H9 (cell line): ENCODE results near the gene CDCP1. TPM values are rescaled to one million over a fixed set of nuclear protein-coding genes. Genes with fewer than 3 reads are reported as not detected.

ENCODE experiments used
- DNase-seq: peaks from one replicate; pipeline ENCODE4 v3.0.0-alpha.2; 2017
- H2AFZ ChIP-seq: one replicate; pipeline ENCODE4 v1.6.1; 2013; ENCODE audit warnings: mild to moderate bottlenecking, low read length, control low read depth, moderate library complexity
- H2AK5ac ChIP-seq: 2 replicates; pipeline ENCODE4 v1.6.1; 2013; ENCODE audit warnings: low read length, control low read depth, mixed read lengths; ENCODE audit not compliant: insufficient read length
- H2BK120ac ChIP-seq: one replicate; pipeline ENCODE4 v1.6.1; 2013; ENCODE audit warnings: low read depth, mild to moderate bottlenecking, low read length, control low read depth, inconsistent platforms; ENCODE audit not compliant: poor library complexity, severe bottlenecking
- H2BK12ac ChIP-seq: 2 replicates; pipeline ENCODE4 v1.6.1; 2013; ENCODE audit warnings: low read length, control low read depth, mixed read lengths, low read depth; ENCODE audit not compliant: insufficient read length
- H2BK15ac ChIP-seq: 2 replicates; pipeline ENCODE4 v1.6.1; 2013; ENCODE audit warnings: low read depth, low read length, control low read depth
- H2BK20ac ChIP-seq: one replicate; pipeline ENCODE4 v1.6.1; 2013; ENCODE audit warnings: low read depth, mild to moderate bottlenecking, low read length, control low read depth, inconsistent platforms; ENCODE audit not compliant: poor library complexity, severe bottlenecking
- H2BK5ac ChIP-seq: 2 replicates; pipeline ENCODE4 v1.6.1; 2013; ENCODE audit warnings: low read length, control low read depth, mixed read lengths; ENCODE audit not compliant: insufficient read length
- H3K14ac ChIP-seq: 2 replicates; pipeline ENCODE4 v1.6.1; 2013; ENCODE audit warnings: low read length, control low read depth; ENCODE audit not compliant: insufficient read depth
- H3K18ac ChIP-seq: 2 replicates; pipeline ENCODE4 v1.6.1; 2013; ENCODE audit warnings: low read depth, mild to moderate bottlenecking, mixed read lengths, low read length, control low read depth; ENCODE audit not compliant: insufficient read length
- H3K23ac ChIP-seq: 2 replicates; pipeline ENCODE4 v1.6.1; 2013; ENCODE audit warnings: low read length, control low read depth, mixed read lengths, low read depth; ENCODE audit not compliant: insufficient read length
- H3K23me2 ChIP-seq: 2 replicates; pipeline ENCODE4 v1.6.1; 2013; ENCODE audit warnings: low read depth, mild to moderate bottlenecking, mixed read lengths, low read length, control low read depth; ENCODE audit not compliant: insufficient read length, poor library complexity, severe bottlenecking
- H3K27ac ChIP-seq: 2 replicates; pipeline ENCODE4 v1.5.1; 2013; ENCODE audit warnings: low read length, control low read depth, mixed read lengths, low read depth; ENCODE audit not compliant: insufficient read length
- H3K27me3 ChIP-seq: 2 replicates; pipeline ENCODE4 v1.6.1; 2013; ENCODE audit warnings: low read length, control low read depth, inconsistent platforms; ENCODE audit not compliant: insufficient read depth
- H3K4ac ChIP-seq: 2 replicates; pipeline ENCODE4 v1.6.1; 2013; ENCODE audit warnings: low read depth, mild to moderate bottlenecking, control low read depth, inconsistent platforms, low read length, moderate library complexity
- H3K4me1 ChIP-seq: 2 replicates; pipeline ENCODE4 v1.6.1; 2013; ENCODE audit warnings: low read length, control low read depth, inconsistent platforms; ENCODE audit not compliant: insufficient read depth
- H3K4me2 ChIP-seq: 2 replicates; pipeline ENCODE4 v1.6.1; 2013; ENCODE audit warnings: low read length, control low read depth, mixed read lengths; ENCODE audit not compliant: insufficient read length, insufficient read depth
- H3K56ac ChIP-seq: 2 replicates; pipeline ENCODE4 v1.6.1; 2013; ENCODE audit warnings: low read depth, mild to moderate bottlenecking, mixed read lengths, low read length, control low read depth; ENCODE audit not compliant: insufficient read length
- H3K79me1 ChIP-seq: 2 replicates; pipeline ENCODE4 v1.6.1; 2013; ENCODE audit warnings: low read depth, mild to moderate bottlenecking, moderate library complexity, low read length, control low read depth, inconsistent platforms; ENCODE audit not compliant: insufficient read depth, poor library complexity, severe bottlenecking
- H3K79me2 ChIP-seq: 2 replicates; pipeline ENCODE4 v1.6.1; 2013; ENCODE audit warnings: low read length, control low read depth, inconsistent platforms; ENCODE audit not compliant: insufficient read depth
- H3K9ac ChIP-seq: 2 replicates; pipeline ENCODE4 v1.6.1; 2013; ENCODE audit warnings: low read length, control low read depth, mixed read lengths; ENCODE audit not compliant: insufficient read length; ENCODE audit errors: extremely low read depth
- H3K9me3 ChIP-seq: one replicate; pipeline ENCODE4 v1.6.1; 2013; ENCODE audit warnings: low read depth, low read length, inconsistent platforms; ENCODE audit not compliant: control insufficient read depth
- H3T11ph ChIP-seq: one replicate; pipeline ENCODE4 v1.6.1; 2013; ENCODE audit warnings: mild to moderate bottlenecking, low read length, control low read depth, inconsistent platforms
- H4K20me1 ChIP-seq: one replicate; pipeline ENCODE4 v1.6.1; 2013; ENCODE audit not compliant: control insufficient read depth, insufficient read length, insufficient read depth
- H4K5ac ChIP-seq: 2 replicates; pipeline ENCODE4 v1.6.1; 2013; ENCODE audit warnings: low read depth, mild to moderate bottlenecking, mixed read lengths, low read length, control low read depth; ENCODE audit not compliant: insufficient read length
- H4K8ac ChIP-seq: replicated peaks from 2 replicates; pipeline ENCODE4 v1.6.1; 2013; ENCODE audit warnings: low read length, control low read depth, mixed read lengths, low read depth; ENCODE audit not compliant: insufficient read length
- H4K91ac ChIP-seq: 2 replicates; pipeline ENCODE4 v1.6.1; 2013; ENCODE audit warnings: low read depth, mild to moderate bottlenecking, moderate library complexity, mixed read lengths, low read length, control low read depth; ENCODE audit not compliant: insufficient read length
- H3K27ac Mint-ChIP-seq, 3 experiments: 2 replicates in 2 of 3; 3 replicates in 1 of 3; pipeline ENCODE4 v1.8.0; 2020 to 2021; ENCODE audit warnings: mixed read lengths in 3 of 3, mild to moderate bottlenecking in 1 of 3, moderate library complexity in 1 of 3
- H3K27me3 Mint-ChIP-seq: 2 replicates; pipeline ENCODE4 v1.8.0; 2021; ENCODE audit warnings: low read depth, mild to moderate bottlenecking, moderate library complexity, mixed read lengths
- H3K36me3 Mint-ChIP-seq, 3 experiments: 2 replicates in 2 of 3; 3 replicates in 1 of 3; pipeline ENCODE4 v1.8.0; 2020 to 2021; ENCODE audit warnings: low read depth in 3 of 3, mixed read lengths in 3 of 3; ENCODE audit not compliant: insufficient read depth in 1 of 3
- H3K4me1 Mint-ChIP-seq, 2 experiments: 2 replicates each; pipeline ENCODE4 v1.8.0; 2020; ENCODE audit warnings: mixed read lengths in 2 of 2
- H3K4me3 Mint-ChIP-seq, 2 experiments: 2 replicates in 1 of 2; 3 replicates in 1 of 2; pipeline ENCODE4 v1.8.0; 2020 to 2021; ENCODE audit warnings: mild to moderate bottlenecking in 2 of 2, mixed read lengths in 2 of 2, moderate library complexity in 1 of 2
- H3K9me3 Mint-ChIP-seq, 2 experiments: 2 replicates in 1 of 2; 3 replicates in 1 of 2; pipeline ENCODE4 v1.8.0; 2020; ENCODE audit warnings: mild to moderate bottlenecking in 2 of 2, mixed read lengths in 2 of 2, moderate library complexity in 1 of 2
- WGBS: extraction: QIAGEN DNeasy Blood & Tissue Kit; methylation state at CpG from one replicate; pipeline ENCODE4 v1.1.7; 2013; ENCODE audit warnings: missing lambda C conversion rate, low lambda C conversion rate, mixed read lengths; ENCODE audit not compliant: insufficient read length; ENCODE audit errors: extremely low coverage; 5-methylcytosine and 5-hydroxymethylcytosine counted together
- total RNA-seq: library from RNA; stranded (reverse); gene quantifications from 2 replicates; pipeline ENCODE4 v1.2.1, GENCODE V29; 2021
- TF ChIP-seq, protein P1 (sequence below): fragments of 200-600 bp; sonication (generic); conservative IDR thresholded peaks from 3 replicates; pipeline ENCODE4 v1.8.0; 2021; ENCODE audit warnings: antibody characterized with exemption, mild to moderate bottlenecking

The CDCP1 gene
- total RNA-seq, 1 experiment from 2014 or later, result 12.9 TPM

GRCh38 chr3:45060165-45060892 is 85.8 kb downstream of the CDCP1 start:
- Histone ChIP-seq H3K4me1 (peaks cover 2% of the 10 kb centered on the region; the same call in 1 of the 2 replicates), H4K91ac (no peak overlapping the region), H3K9ac (no peak overlapping the region), H3T11ph (no peak overlapping the region), H4K5ac (no peak overlapping the region), H2BK5ac (no peak overlapping the region), H4K20me1 (no peaks in the 10 kb centered on the region), H3K14ac (no peak overlapping the region), H2BK12ac (no peak overlapping the region), H3K18ac (no peak overlapping the region), H3K56ac (no peak overlapping the region), H3K27me3 (peaks cover 25% of the 10 kb centered on the region; the same call in 1 of the 2 replicates), H2BK120ac (no peak overlapping the region), H3K79me1 (no peaks in the 10 kb centered on the region), H3K23me2 (no peaks in the 10 kb centered on the region), H2BK15ac (no peak overlapping the region), H3K9me3 (no peaks in the 10 kb centered on the region), H4K8ac (no peak overlapping the region), H3K4me2 (no peak overlapping the region), H3K79me2 (no peaks in the 10 kb centered on the region), H3K23ac (no peak overlapping the region), H2AK5ac (no peak overlapping the region), H2BK20ac (no peak overlapping the region), H2AFZ (no peak overlapping the region), H3K27ac (no peak overlapping the region), H3K4ac (no peak overlapping the region)
- peaks cover 0 to 3% of the 10 kb centered on the region in 2 experiments; a peak in 1 of 5 replicates for H3K9me3 Mint-ChIP-seq
- DNase-seq, result no peak
- no peak overlapping the region for H3K27ac Mint-ChIP-seq
- H3K4me3 Mint-ChIP-seq, result no peak overlapping the region
- peaks cover 24 to 27% of the 10 kb centered on the region in 2 experiments for H3K4me1 Mint-ChIP-seq
- WGBS, result no CpG with 5 or more reads among the region's 4 CpGs
- H3K27me3 Mint-ChIP-seq, result peaks cover 90% of the 10 kb centered on the region
- H3K36me3 Mint-ChIP-seq, result no peaks in the 10 kb centered on the region
- TF ChIP-seq, protein P1, sequence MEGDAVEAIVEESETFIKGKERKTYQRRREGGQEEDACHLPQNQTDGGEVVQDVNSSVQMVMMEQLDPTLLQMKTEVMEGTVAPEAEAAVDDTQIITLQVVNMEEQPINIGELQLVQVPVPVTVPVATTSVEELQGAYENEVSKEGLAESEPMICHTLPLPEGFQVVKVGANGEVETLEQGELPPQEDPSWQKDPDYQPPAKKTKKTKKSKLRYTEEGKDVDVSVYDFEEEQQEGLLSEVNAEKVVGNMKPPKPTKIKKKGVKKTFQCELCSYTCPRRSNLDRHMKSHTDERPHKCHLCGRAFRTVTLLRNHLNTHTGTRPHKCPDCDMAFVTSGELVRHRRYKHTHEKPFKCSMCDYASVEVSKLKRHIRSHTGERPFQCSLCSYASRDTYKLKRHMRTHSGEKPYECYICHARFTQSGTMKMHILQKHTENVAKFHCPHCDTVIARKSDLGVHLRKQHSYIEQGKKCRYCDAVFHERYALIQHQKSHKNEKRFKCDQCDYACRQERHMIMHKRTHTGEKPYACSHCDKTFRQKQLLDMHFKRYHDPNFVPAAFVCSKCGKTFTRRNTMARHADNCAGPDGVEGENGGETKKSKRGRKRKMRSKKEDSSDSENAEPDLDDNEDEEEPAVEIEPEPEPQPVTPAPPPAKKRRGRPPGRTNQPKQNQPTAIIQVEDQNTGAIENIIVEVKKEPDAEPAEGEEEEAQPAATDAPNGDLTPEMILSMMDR, result no peak
